PC-3 (cell line): ENCODE measurements around the gene SHROOM3. TPM values are rescaled to one million over a fixed set of nuclear protein-coding genes. Genes with fewer than 3 reads are reported as not detected.

Experiments used
- ATAC-seq: fragments of 200-7000 bp; cut with Tn5 transposase; 2 replicates; pipeline ENCODE4 v1.9.1; 2020; ENCODE audit warnings: mild to moderate bottlenecking, moderate library complexity
- BruUV-seq: library from RNA; stranded (reverse); fragments of 400-500 nt; replicated peaks from 2 replicates; lab custom pipeline; 2021; lab: Mats Ljungman, UMichigan
- CTCF ChIA-PET: fragments of 300-600 bp; sonication (Branson Sonifier 250); formaldehyde crosslinking; loops from one replicate; lab custom pipeline; 2022; ENCODE audit warnings: antibody characterized with exemption; lab: Charles Lee
- POLR2A ChIA-PET: fragments of 300-600 bp; sonication (Branson Sonifier 250); formaldehyde crosslinking; loops from one replicate; lab custom pipeline; 2022; ENCODE audit warnings: antibody characterized with exemption; ENCODE audit not compliant: unreplicated experiment; lab: Charles Lee
- DNase-seq: peaks from one replicate; pipeline ENCODE4 v3.0.0-alpha.2; 2015
- H2AFZ ChIP-seq: fragments of 300-600 bp; sonication (generic); 2 replicates; pipeline ENCODE4 v1.6.0; 2016; ENCODE audit warnings: antibody characterized with exemption, low read length
- H3F3A ChIP-seq: fragments of 300-600 bp; sonication (generic); one replicate; pipeline ENCODE4 v1.6.0; 2017; ENCODE audit warnings: antibody characterized with exemption, low read length, control low read depth, mild to moderate bottlenecking; ENCODE audit not compliant: unreplicated experiment
- H3K27ac ChIP-seq: fragments of 300-600 bp; sonication (generic); 2 replicates; pipeline ENCODE4 v1.5.1; 2016; ENCODE audit warnings: mild to moderate bottlenecking, low read length
- H3K27me3 ChIP-seq: fragments of 300-600 bp; sonication (generic); 2 replicates; pipeline ENCODE4 v1.6.1; 2016; ENCODE audit warnings: low read length, mixed read lengths
- H3K36me3 ChIP-seq: fragments of 300-600 bp; sonication (generic); 2 replicates; pipeline ENCODE4 v1.6.1; 2016; ENCODE audit warnings: low read depth, mixed run types, low read length, mixed read lengths
- H3K4me1 ChIP-seq: fragments of 300-600 bp; sonication (generic); 2 replicates; pipeline ENCODE4 v1.5.1; 2016; ENCODE audit warnings: low read length; ENCODE audit not compliant: insufficient read depth
- H3K4me2 ChIP-seq: fragments of 300-600 bp; sonication (generic); 2 replicates; pipeline ENCODE4 v1.6.0; 2016; ENCODE audit warnings: low read length
- H3K4me3 ChIP-seq: fragments of 300-600 bp; sonication (generic); 2 replicates; pipeline ENCODE4 v1.5.1; 2016; ENCODE audit warnings: mild to moderate bottlenecking, low read length, mixed read lengths
- H3K79me2 ChIP-seq: fragments of 300-600 bp; sonication (generic); 2 replicates; pipeline ENCODE4 v1.6.1; 2017; ENCODE audit warnings: low read length, mixed read lengths
- H3K9ac ChIP-seq: fragments of 300-600 bp; sonication (generic); 2 replicates; pipeline ENCODE4 v1.6.0; 2016; ENCODE audit warnings: mild to moderate bottlenecking, low read length
- H3K9me2 ChIP-seq: fragments of 300-600 bp; sonication (generic); replicated peaks from 2 replicates; pipeline ENCODE4 v1.6.1; 2016; ENCODE audit warnings: mixed run types, low read length, mixed read lengths
- H3K9me3 ChIP-seq: fragments of 300-600 bp; sonication (generic); 2 replicates; pipeline ENCODE4 v1.6.1; 2016; ENCODE audit warnings: low read length, mixed read lengths
- H4K20me1 ChIP-seq: fragments of 300-600 bp; sonication (generic); 2 replicates; pipeline ENCODE4 v1.6.1; 2016; ENCODE audit warnings: low read length, mixed read lengths
- EZH2 ChIP-seq: fragments of 300-600 bp; sonication (generic); IDR thresholded peaks from one replicate; pipeline ENCODE4 v1.6.1; 2017; ENCODE audit warnings: antibody characterized with exemption, mild to moderate bottlenecking, low read length; ENCODE audit not compliant: unreplicated experiment
- EZH2phosphoT487 ChIP-seq: fragments of 300-600 bp; sonication (generic); IDR thresholded peaks from 2 replicates; pipeline ENCODE4 v1.6.1; 2018; ENCODE audit warnings: mild to moderate bottlenecking, antibody characterized with exemption, low read length, borderline replicate concordance
- intact Hi-C: fragments of 100-400 bp; cut with micrococcal nuclease; formaldehyde crosslinking; loops from 2 replicates; pipeline ENCODE4 v1.9.0; 2023
- total RNA-seq: library from RNA; depleted of rRNA; stranded (reverse); fragments of >200 nt; gene quantifications from 2 replicates; pipeline ENCODE4 v1.2.3, GENCODE V29; 2014
- TF ChIP-seq, protein P1 (sequence below): fragments of 300-600 bp; sonication (generic); conservative IDR thresholded peaks from 2 replicates; pipeline ENCODE4 v1.5.1; 2017; ENCODE audit warnings: antibody characterized with exemption, low read depth, mild to moderate bottlenecking, low read length

Gene SHROOM3
- total RNA-seq, 1 experiment from 2014 or later, result 27.8 TPM

DNA sequence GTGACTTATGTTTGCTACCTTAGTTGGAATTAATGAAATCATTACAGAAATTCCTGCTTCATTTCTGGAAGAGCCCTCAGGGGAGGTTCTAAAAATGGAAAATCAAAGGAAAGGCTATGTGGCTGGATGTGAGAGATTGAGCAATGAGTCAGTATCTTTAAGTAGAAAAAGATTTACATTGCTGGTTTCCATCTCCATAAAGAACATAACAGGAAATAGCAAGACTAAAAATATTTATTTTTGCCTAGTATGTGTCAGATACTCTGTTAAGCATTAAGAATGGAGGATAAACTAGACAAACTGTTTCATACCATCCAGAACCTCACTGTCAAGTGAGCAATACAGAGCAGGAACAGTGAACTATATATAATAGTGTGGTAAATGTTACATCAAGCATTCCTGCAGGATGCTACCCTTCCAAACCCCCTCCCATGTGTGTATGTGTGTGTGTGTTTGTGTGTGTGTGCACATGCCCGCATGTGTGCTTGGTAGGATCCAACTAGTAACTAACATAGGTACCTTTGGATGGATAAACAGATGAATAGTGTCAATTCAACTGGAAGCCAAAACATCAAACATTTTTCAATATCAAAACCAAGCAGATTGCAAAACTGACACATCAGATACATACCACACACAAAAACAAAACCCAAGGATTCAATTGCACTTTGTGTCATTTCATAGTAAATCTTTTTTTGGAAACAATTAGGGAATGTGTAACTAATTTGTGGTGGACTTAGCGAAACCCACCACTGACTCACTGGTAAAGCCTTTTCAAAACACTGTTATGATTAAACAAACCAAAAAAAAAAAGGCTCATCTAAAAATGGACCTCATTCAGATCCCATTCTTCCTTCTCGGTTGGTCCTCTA is 223.4 kb downstream of the SHROOM3 start:
- Histone ChIP-seq H2AFZ (no peak overlapping the region), H3F3A (no peaks in the 10 kb centered on the region), H3K9me3 (no peaks in the 10 kb centered on the region), H3K4me2 (peak overlapping the region; percentile 62), H3K36me3 (no peaks in the 10 kb centered on the region), H3K4me1 (peaks cover 30% of the 10 kb centered on the region), H3K9ac (no peak overlapping the region; the same call in 1 of the 2 replicates), H3K9me2 (no peaks in the 10 kb centered on the region), H4K20me1 (no peaks in the 10 kb centered on the region), H3K79me2 (no peaks in the 10 kb centered on the region), H3K27me3 (no peaks in the 10 kb centered on the region), H3K4me3 (no peak overlapping the region), H3K27ac (peak overlapping the region; percentile 81)
- ATAC-seq, result peak; percentile 82
- CTCF ChIA-PET, result no interaction called here
- intact Hi-C loops, result loop anchor here (5.0 kb wide), 1 partner anchor 146 kb away; no protein-coding TSS in a partner anchor
- POLR2A ChIA-PET, result no interaction called here
- TF ChIP-seq EZH2 (no peak), EZH2phosphoT487 (no peak)
- TF ChIP-seq, protein P1, sequence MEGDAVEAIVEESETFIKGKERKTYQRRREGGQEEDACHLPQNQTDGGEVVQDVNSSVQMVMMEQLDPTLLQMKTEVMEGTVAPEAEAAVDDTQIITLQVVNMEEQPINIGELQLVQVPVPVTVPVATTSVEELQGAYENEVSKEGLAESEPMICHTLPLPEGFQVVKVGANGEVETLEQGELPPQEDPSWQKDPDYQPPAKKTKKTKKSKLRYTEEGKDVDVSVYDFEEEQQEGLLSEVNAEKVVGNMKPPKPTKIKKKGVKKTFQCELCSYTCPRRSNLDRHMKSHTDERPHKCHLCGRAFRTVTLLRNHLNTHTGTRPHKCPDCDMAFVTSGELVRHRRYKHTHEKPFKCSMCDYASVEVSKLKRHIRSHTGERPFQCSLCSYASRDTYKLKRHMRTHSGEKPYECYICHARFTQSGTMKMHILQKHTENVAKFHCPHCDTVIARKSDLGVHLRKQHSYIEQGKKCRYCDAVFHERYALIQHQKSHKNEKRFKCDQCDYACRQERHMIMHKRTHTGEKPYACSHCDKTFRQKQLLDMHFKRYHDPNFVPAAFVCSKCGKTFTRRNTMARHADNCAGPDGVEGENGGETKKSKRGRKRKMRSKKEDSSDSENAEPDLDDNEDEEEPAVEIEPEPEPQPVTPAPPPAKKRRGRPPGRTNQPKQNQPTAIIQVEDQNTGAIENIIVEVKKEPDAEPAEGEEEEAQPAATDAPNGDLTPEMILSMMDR, result no peak
- no TSS peak for BruUV-seq
- peak; percentile 79 for DNase-seq

DNA sequence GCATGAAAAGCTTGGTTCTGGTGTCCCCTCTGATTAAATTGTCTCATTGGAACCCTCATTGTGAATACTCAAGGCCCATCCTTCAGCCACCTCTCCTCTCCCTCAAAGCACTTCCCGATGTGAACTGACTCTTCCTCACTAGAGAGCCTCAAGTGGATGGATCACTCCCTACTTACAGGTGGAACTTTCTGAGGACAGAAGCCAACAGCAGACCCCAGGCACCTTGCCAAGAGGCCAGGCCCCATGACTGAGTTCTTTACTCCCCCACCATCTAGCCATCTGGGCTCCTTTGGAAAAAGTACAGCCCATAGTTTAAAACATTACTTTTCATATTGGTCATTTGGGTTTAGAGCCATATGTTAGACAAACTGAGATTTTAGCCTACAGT is 224.1 kb downstream of the SHROOM3 start:
- peak overlapping the region; percentile 62; the same call in 1 of the 2 replicates for H3K4me2 ChIP-seq
- H2AFZ ChIP-seq, result no peak overlapping the region
- no peak for DNase-seq
- peaks cover 36% of the 10 kb centered on the region for H3K4me1 ChIP-seq
- H3K9me3 ChIP-seq, result no peaks in the 10 kb centered on the region
- TF ChIP-seq EZH2phosphoT487, result no peak
- TF ChIP-seq EZH2, result no peak
- TF ChIP-seq, protein P1, result no peak
- no peak overlapping the region for H3K4me3 ChIP-seq
- ATAC-seq, result no peak
- H3K27ac ChIP-seq, result peak overlapping the region; percentile 81
- no peaks in the 10 kb centered on the region for H3F3A ChIP-seq
- no peaks in the 10 kb centered on the region for H3K27me3 ChIP-seq
- no peaks in the 10 kb centered on the region for H4K20me1 ChIP-seq
- no TSS peak for BruUV-seq
- intact Hi-C loops, result loop anchor here (5.0 kb wide), 1 partner anchor 147 kb away; no protein-coding TSS in a partner anchor
- H3K79me2 ChIP-seq, result no peaks in the 10 kb centered on the region
- POLR2A ChIA-PET, result no interaction called here
- CTCF ChIA-PET, result no interaction called here
- no peak overlapping the region for H3K9ac ChIP-seq
- no peaks in the 10 kb centered on the region for H3K36me3 ChIP-seq
- H3K9me2 ChIP-seq, result no peaks in the 10 kb centered on the region

DNA sequence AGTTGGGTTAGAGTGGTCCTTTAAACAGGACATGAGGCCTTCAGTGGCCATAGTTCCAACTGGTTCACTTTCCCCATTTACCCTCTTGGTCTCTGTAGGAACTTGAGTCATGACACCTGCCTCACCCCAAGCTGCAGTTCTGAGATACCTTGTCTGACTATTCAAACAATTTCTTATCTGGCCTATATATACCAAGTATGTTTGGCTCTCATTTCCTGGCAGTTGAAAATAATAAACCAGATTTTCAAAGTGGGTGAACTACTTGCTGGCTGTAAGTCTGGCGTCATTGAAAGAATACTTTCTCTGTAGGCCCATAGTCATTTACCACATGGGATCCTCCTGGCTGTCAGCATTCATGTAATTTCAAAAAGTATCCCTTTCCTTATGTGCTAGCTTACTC is 228.8 kb downstream of the SHROOM3 start:
- no peak overlapping the region for H3K9ac ChIP-seq
- no peak overlapping the region for H3K4me3 ChIP-seq
- ATAC-seq, result no peak
- H3K36me3 ChIP-seq, result no peaks in the 10 kb centered on the region
- H3K27me3 ChIP-seq, result no peaks in the 10 kb centered on the region
- no peaks in the 10 kb centered on the region for H3K9me2 ChIP-seq
- no TSS peak for BruUV-seq
- H3K79me2 ChIP-seq, result no peaks in the 10 kb centered on the region
- no peaks in the 10 kb centered on the region for H4K20me1 ChIP-seq
- H3K4me1 ChIP-seq, result peaks cover 48% of the 10 kb centered on the region
- POLR2A ChIA-PET, result no interaction called here
- intact Hi-C loops, result loop anchor here (2.0 kb wide), 2 partner anchors 25 to 41 kb away; no protein-coding TSS in a partner anchor
- DNase-seq, result peak; percentile 17
- no peaks in the 10 kb centered on the region for H3K9me3 ChIP-seq
- H3F3A ChIP-seq, result no peaks in the 10 kb centered on the region
- no peak overlapping the region for H3K4me2 ChIP-seq
- CTCF ChIA-PET, result no interaction called here
- peak overlapping the region; percentile 87 for H3K27ac ChIP-seq
- H2AFZ ChIP-seq, result no peak overlapping the region
- TF ChIP-seq EZH2, result no peak
- TF ChIP-seq, protein P1, result no peak
- no peak for TF ChIP-seq EZH2phosphoT487
